Coronary artery (tissue), 2 donors: ENCODE data around the gene MOB2.
"Not testable (repeated sequence)": the region's sequence is repeated elsewhere in the genome, so short reads cannot be mapped to it uniquely, and the experiment has no call there.

Experiments used
- DNase-seq: peaks from one replicate; pipeline ENCODE4 v3.0.0-alpha.2; 2017; ENCODE audit warnings: low spot score
- H3K27ac ChIP-seq, 2 donors: fragments of 200-600 bp; sonication (generic); one replicate each; pipeline ENCODE4 v1.5.1; 2016 to 2019
- H3K4me3 ChIP-seq: fragments of 200-600 bp; sonication (generic); 2 replicates; pipeline ENCODE4 v1.5.1; 2016; ENCODE audit warnings: mild to moderate bottlenecking, moderate library complexity
- CTCF ChIP-seq: fragments of 200-600 bp; sonication (generic); IDR thresholded peaks from one replicate; pipeline ENCODE4 v1.5.1; 2019; ENCODE audit warnings: antibody characterized with exemption

Gene MOB2

DNA sequence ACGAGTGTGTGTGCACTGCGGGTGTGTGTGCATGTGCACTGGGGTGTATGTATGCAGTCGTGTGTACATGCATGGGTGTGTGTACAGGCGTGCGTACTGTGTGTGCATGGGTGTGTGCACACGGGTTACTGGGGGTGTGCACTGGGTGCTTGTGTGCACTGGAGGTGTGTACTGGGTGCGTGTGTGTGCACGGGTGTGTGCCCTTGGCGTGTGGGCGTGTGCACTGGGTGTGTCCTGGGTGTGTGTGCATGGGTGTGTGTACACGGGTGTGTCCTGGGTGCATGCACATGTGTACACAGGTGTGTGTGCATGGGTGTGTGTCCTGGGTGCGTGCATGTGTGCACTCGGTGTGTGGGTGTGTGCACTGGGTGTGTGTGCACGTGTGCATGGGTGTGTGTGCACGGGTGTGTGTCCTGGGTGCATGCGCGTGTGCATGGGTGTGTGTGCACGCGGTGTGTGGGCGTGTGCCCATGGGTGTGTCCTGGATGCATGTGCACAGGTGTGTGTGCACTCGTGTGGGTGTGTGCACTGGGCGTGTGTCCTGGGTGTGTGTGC is 57.7 kb downstream of the MOB2 start:
- DNase-seq, result no peak
- TF ChIP-seq CTCF, result no peak
- no peak overlapping the region for H3K27ac ChIP-seq
- H3K4me3 ChIP-seq, result no peak overlapping the region

DNA sequence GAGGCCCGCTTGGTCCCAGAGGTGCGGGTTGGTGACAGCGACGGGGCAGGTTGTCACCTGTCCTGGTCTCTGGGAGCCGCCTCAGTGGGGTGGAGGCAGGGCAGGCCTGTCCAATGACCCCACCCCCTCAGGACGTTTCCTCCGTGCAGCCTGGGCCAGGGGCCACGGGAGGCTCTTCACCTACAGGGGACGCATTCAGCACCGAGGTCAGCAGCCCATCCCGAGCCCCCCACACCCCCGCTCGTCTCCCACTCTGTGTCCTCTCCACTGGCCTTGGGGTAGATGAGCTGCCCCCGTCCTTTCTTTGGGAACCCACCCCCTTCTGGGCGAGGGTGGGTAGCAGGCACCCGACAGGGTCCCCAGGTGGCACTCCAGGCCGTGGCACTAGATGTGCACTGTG is 61.1 kb downstream of the MOB2 start:
- Histone ChIP-seq H3K4me3 (no peak overlapping the region), H3K27ac (no peak overlapping the region)
- TF ChIP-seq CTCF, result no peak
- DNase-seq, result no peak

DNA sequence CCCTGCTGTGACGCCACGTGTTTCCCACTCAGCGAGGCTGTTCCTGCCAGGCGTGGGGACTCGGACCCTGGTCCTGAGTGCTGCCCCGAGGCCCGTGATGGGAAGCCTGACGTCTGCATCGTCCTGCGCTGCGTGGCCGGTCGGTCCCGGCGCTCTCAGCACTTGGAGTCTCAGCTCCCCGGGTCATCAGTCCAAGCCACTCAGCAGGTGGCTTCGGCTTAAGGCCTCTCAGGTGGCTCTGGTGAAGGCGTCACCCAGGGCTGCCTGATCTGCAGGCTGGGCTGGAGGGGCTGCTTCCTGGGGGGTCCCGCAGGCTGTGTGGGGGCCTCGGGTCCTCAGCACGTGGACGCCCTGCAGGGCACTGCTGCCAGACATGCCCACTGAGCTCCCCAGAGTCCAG is 61.6 kb downstream of the MOB2 start:
- no peak overlapping the region for H3K27ac ChIP-seq
- no peak overlapping the region for H3K4me3 ChIP-seq
- TF ChIP-seq CTCF, result no peak
- no peak for DNase-seq

DNA sequence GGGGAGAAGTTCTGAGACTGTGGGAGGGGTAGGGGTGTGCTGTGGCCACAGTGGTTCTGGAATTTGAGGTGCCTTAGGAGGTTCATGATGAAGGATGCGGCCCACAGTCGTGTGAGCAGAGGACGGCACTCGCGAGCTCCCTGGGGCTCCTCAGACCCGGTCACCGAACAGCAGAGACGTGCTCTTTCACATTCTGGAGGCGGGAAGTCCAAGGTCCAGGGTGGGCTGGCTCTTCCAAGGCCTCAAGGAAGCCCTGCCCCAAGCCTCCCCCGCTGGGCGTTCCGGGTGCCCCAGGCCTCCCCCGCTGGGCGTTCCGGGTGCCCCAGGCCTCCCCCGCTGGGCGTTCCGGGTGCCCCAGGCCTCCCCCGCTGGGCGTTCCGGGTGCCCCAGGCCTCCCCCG is 63.2 kb downstream of the MOB2 start:
- H3K4me3 ChIP-seq, DNase-seq, H3K27ac ChIP-seq: not testable (repeated sequence)

DNA sequence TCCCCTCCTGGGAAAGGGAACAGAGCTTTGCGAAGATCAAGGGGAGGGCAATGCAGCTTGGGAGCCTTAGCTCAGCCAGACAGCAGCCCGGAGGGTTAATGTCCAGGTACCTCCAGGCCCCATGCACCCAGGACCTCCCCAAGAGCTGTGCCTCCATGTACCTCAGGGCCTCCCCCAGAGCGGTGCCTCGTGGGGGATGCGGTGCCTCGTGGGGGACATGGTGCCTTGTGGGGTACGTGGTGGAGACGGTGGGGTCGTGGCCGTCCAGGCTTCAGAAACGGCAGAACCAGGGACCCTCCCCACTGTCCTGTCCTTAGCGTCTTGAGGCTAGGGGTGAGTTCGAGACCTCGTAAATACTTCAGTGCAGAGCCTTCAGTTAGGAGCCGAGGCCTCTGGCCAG is 63.6 kb downstream of the MOB2 start:
- Histone ChIP-seq H3K4me3 (no peak overlapping the region), H3K27ac (no peak overlapping the region)
- TF ChIP-seq CTCF, result no peak
- no peak for DNase-seq

- Histone ChIP-seq H3K4me3 (no peak overlapping the region), H3K27ac (no peak overlapping the region)
- no peak for DNase-seq
- TF ChIP-seq CTCF, result no peak
Measured at GRCh38 chr11:1422481-1422880, 64.1 kb downstream of the MOB2 start.

- H3K27ac ChIP-seq, result no peak overlapping the region
- no peak for DNase-seq
- no peak overlapping the region for H3K4me3 ChIP-seq
- TF ChIP-seq CTCF, result no peak
Measured at GRCh38 chr11:1421291-1421690, 65.3 kb downstream of the MOB2 start.

GRCh38 chr11:1419811-1420210 is 66.8 kb downstream of the MOB2 start:
- no peak overlapping the region for H3K4me3 ChIP-seq
- TF ChIP-seq CTCF, result no peak
- DNase-seq, result no peak
- no peak overlapping the region for H3K27ac ChIP-seq
